DOHH2 (cell line): ENCODE measurements around the gene FAM151A.

Source experiments
- EZH2phosphoT487 ChIP-seq: fragments of 200-600 bp; sonication (generic); IDR thresholded peaks from 2 replicates; pipeline ENCODE4 v1.6.1; 2017; ENCODE audit warnings: borderline replicate concordance, mild to moderate bottlenecking, antibody characterized with exemption, low read length, moderate library complexity, mixed read lengths
- TF ChIP-seq, protein P1 (sequence below): fragments of 200-600 bp; sonication (generic); IDR thresholded peaks from one replicate; pipeline ENCODE4 v1.5.1; 2014; ENCODE audit warnings: antibody characterized with exemption, mild to moderate bottlenecking, low read depth, low read length; ENCODE audit not compliant: poor library complexity, severe bottlenecking

DNA sequence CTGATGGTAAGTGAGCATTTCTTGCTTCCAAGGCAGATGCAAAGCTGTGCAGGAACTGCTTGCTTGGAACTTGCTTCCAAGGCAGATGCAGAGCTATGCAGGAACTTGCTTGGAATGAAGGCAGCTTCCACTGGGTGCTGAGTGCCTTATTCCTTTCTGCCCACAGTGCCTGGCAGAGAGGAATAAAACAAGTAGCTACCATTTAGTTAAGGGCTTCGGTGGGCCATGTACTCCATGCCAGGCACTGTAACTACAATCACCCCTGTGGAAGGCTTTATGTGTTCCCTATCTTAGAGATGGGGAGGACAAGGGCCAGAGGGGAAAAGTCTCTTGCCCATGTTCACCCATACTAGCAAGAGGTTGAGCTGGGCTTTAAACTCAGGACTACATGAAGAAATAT is 26.6 kb upstream of the FAM151A start:
- TF ChIP-seq, protein P1, sequence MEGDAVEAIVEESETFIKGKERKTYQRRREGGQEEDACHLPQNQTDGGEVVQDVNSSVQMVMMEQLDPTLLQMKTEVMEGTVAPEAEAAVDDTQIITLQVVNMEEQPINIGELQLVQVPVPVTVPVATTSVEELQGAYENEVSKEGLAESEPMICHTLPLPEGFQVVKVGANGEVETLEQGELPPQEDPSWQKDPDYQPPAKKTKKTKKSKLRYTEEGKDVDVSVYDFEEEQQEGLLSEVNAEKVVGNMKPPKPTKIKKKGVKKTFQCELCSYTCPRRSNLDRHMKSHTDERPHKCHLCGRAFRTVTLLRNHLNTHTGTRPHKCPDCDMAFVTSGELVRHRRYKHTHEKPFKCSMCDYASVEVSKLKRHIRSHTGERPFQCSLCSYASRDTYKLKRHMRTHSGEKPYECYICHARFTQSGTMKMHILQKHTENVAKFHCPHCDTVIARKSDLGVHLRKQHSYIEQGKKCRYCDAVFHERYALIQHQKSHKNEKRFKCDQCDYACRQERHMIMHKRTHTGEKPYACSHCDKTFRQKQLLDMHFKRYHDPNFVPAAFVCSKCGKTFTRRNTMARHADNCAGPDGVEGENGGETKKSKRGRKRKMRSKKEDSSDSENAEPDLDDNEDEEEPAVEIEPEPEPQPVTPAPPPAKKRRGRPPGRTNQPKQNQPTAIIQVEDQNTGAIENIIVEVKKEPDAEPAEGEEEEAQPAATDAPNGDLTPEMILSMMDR, result no peak
- TF ChIP-seq EZH2phosphoT487, result no peak
